GM12864 (cell line): ENCODE measurements around the gene C9orf57.
"Not testable (repeated sequence)": the region's sequence is repeated elsewhere in the genome, so short reads cannot be mapped to it uniquely, and the experiment has no call there.

Source experiments
- DNase-seq: peaks from one replicate; pipeline ENCODE4 v3.0.0-alpha.2; 2011; ENCODE audit warnings: low read depth
- H3K4me3 ChIP-seq: 2 replicates; pipeline ENCODE4 v1.5.1; 2011; ENCODE audit warnings: mild to moderate bottlenecking, low read depth, low read length, control low read depth
- CTCF ChIP-seq: IDR thresholded peaks from 2 replicates; pipeline ENCODE4 v1.5.1; 2011; ENCODE audit warnings: low read depth, mild to moderate bottlenecking, moderate library complexity, low read length, control low read depth, inconsistent platforms; ENCODE audit errors: missing control alignments

Gene C9orf57, protein sequence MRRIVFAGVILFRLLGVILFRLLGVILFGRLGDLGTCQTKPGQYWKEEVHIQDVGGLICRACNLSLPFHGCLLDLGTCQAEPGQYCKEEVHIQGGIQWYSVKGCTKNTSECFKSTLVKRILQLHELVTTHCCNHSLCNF

GRCh38 chr9:72060513-72060912 is at the start of gene C9orf57:
C9orf57 (minus strand) TSS chr9:72060613; CDS start chr9:72059331, 1,282 bp downstream.
- no peak for TF ChIP-seq CTCF
- H3K4me3 ChIP-seq, result no peak within 1 kb of the TSS
- DNase-seq, result no peak

DNA sequence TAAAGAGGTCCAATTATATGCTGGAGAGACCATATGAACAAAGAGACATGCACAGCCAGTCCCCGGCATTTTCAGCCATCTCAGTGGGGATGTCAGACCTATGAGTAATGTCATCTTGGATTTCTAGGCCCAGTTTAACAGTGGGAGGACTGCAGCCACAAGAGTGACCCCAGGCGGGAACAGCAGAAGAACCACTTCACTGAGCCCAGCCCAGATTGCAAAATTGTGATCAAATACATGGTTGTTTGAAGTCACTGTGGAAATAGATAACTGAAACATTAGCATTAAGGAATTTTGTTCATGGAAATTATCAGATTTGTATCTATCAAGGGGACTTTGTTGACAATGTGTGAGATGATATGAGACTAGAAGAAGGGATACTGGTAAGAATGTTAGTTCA is 42.1 kb upstream of the C9orf57 start:
- no peak for TF ChIP-seq CTCF
- H3K4me3 ChIP-seq, result no peak overlapping the region
- DNase-seq, result no peak

- not testable (repeated sequence) for DNase-seq, H3K4me3 ChIP-seq
These were observed 35.1 kb upstream of the C9orf57 start for GRCh38 chr9:72095520-72095919.

DNA sequence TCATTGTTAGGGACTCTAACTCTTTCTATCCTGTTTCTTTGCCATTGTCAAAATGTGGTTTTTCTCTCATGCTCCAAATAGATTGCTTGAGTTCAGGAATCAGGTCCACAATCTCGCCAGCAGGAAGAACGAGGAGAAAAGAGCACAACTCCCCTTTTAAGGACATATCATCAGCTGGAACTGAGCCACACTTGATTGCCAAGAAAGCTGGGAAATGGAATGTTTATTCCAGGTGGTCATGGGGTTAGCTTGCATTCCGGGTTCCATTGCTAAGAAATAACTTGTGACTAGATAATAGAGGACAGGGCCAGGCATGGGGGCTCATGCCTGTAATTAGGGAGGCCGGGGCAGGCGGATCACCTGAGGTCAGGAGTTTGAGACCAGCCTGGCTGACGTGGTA is 32.4 kb upstream of the C9orf57 start:
- H3K4me3 ChIP-seq, result no peak overlapping the region
- TF ChIP-seq CTCF, result no peak
- no peak for DNase-seq

- H3K4me3 ChIP-seq, result no peak overlapping the region
- no peak for DNase-seq
- TF ChIP-seq CTCF, result no peak
These were observed 29.2 kb upstream of the C9orf57 start for GRCh38 chr9:72089451-72090130.

GRCh38 chr9:72082536-72082935 is 22.1 kb upstream of the C9orf57 start:
- no peak overlapping the region for H3K4me3 ChIP-seq
- DNase-seq, result no peak
- TF ChIP-seq CTCF, result no peak

GRCh38 chr9:72074666-72075065 is 14.3 kb upstream of the C9orf57 start:
- not testable (repeated sequence) for H3K4me3 ChIP-seq, DNase-seq

DNA sequence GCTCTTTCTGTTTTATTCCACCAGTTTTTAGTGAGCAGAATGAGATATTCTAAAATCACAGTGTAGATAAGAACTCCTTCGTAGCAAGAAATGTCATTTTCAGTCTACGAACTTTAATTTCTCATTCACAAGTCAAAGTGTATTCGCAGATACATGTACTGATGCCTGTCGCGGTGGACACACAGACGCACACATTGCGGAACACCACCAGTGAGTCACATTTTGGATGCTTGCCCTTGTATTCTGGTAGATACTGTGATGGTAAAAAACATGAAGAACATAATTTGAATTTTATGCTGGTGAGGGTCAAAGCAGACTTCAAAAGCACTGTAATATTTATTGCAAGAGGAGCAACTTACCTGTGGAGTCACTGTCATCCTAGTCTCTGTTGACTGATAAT is 4.7 kb upstream of the C9orf57 start:
- no peak overlapping the region for H3K4me3 ChIP-seq
- no peak for DNase-seq
- no peak for TF ChIP-seq CTCF
